ENCODE results near the gene PDE4D.

DNA sequence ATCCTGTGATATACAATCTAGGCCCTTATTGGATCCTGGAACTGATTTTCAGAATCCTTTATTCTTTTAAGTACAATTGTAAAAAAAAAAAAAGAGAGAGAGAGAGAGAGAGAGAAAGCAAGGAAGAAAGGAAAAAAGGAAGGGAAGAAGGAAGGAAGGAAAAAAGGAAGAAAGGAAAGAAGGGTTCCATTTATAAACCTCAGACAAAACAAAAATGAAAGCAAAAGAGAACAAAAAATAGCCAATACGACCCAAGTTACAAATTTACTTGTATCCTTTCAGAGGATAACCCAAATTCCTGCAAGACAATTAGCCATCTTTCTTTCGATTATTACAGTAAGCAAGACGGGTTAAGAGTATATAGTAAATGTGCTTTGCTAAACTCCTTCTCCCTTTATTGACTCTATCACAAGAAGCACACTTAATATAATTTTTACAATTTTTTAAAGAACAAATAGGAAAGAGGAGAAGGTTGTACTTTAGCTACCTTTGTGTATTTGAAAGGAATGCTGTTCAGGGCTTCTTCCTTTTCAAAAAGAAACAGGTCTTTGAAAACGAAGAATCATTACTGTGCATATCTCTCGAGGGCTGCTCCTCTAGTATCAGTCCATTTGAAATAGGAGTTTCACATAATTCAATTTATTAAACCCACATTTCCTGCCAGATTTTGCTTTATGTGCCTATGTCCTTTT is 767.4 kb downstream of the PDE4D start:
- TF ChIP-seq, protein P1, sequence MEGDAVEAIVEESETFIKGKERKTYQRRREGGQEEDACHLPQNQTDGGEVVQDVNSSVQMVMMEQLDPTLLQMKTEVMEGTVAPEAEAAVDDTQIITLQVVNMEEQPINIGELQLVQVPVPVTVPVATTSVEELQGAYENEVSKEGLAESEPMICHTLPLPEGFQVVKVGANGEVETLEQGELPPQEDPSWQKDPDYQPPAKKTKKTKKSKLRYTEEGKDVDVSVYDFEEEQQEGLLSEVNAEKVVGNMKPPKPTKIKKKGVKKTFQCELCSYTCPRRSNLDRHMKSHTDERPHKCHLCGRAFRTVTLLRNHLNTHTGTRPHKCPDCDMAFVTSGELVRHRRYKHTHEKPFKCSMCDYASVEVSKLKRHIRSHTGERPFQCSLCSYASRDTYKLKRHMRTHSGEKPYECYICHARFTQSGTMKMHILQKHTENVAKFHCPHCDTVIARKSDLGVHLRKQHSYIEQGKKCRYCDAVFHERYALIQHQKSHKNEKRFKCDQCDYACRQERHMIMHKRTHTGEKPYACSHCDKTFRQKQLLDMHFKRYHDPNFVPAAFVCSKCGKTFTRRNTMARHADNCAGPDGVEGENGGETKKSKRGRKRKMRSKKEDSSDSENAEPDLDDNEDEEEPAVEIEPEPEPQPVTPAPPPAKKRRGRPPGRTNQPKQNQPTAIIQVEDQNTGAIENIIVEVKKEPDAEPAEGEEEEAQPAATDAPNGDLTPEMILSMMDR (IDR thresholded peaks at IDR 0.05) = no peak
- TF ChIP-seq POLR2AphosphoS5 (IDR thresholded peaks at IDR 0.05; ENCODE audit: low read depth, low read length) = no peak
- no peak for TF ChIP-seq SIN3A (IDR thresholded peaks at IDR 0.05; ENCODE audit: borderline replicate concordance, insufficient read depth, low read depth, low read length)
